WI38 (cell line): ENCODE measurements around the gene RETREG2.

Source experiments
- H3K4me3 ChIP-seq: 2 replicates; pipeline ENCODE4 v1.5.1; 2011; ENCODE audit warnings: low read depth, mild to moderate bottlenecking, control low read depth, low read length
- CTCF ChIP-seq: IDR thresholded peaks from 2 replicates; pipeline ENCODE4 v1.5.1; 2012; ENCODE audit warnings: low read depth, mild to moderate bottlenecking, control low read depth, low read length

The RETREG2 gene

GRCh38 chr2:219207134-219207883, 29.2 kb downstream of the RETREG2 start:
- no peak for TF ChIP-seq CTCF
- peak overlapping the region; percentile 73 for H3K4me3 ChIP-seq

- peak overlapping the region; percentile 73 for H3K4me3 ChIP-seq
Measured at GRCh38 chr2:219207884-219208740, 30.0 kb downstream of the RETREG2 start.

GRCh38 chr2:219209236-219210195, 31.4 kb downstream of the RETREG2 start:
- no peak for TF ChIP-seq CTCF

More at GRCh38 chr2:219207884-219208740, 30.0 kb downstream of the RETREG2 start:
- no peak for TF ChIP-seq CTCF

GRCh38 chr2:219210196-219210885, 32.3 kb downstream of the RETREG2 start:
- no peak for TF ChIP-seq CTCF

More at GRCh38 chr2:219209236-219210195, 31.4 kb downstream of the RETREG2 start:
- no peak overlapping the region for H3K4me3 ChIP-seq

GRCh38 chr2:219210886-219211362, 32.8 kb downstream of the RETREG2 start:
- no peak for TF ChIP-seq CTCF
- H3K4me3 ChIP-seq = no peak overlapping the region

More at GRCh38 chr2:219210196-219210885, 32.3 kb downstream of the RETREG2 start:
- no peak overlapping the region for H3K4me3 ChIP-seq

GRCh38 chr2:219213026-219213415, 34.9 kb downstream of the RETREG2 start:
- TF ChIP-seq CTCF = no peak
- H3K4me3 ChIP-seq = no peak overlapping the region
